Lung (tissue), 12 donors: ENCODE results near the gene C20orf141. TPM values are rescaled to one million over a fixed set of nuclear protein-coding genes. Genes with fewer than 3 reads are reported as not detected.

ENCODE experiments used
- ATAC-seq: fragments of 200-7000 bp; cut with Tn5 transposase; one replicate; pipeline ENCODE4 v1.9.1; 2020; ENCODE audit warnings: moderate number of reproducible peaks; ENCODE audit not compliant: insufficient read depth, low FRiP score
- DNase-seq, 3 donors: peaks; one replicate each; pipeline ENCODE4 v3.0.0-alpha.2; 2013 to 2017
- H3K27ac ChIP-seq, 2 donors: one replicate each; pipeline ENCODE4 v1.5.1; 2013; ENCODE audit warnings: mild to moderate bottlenecking in 2 of 2, moderate library complexity in 2 of 2, control low read depth in 1 of 2, inconsistent platforms in 1 of 2, low read depth in 1 of 2, low read length in 1 of 2
- H3K27me3 ChIP-seq, 3 donors: one replicate each; pipeline ENCODE4 v1.5.1; 2013; ENCODE audit warnings: low read length in 2 of 3; ENCODE audit not compliant: control insufficient read depth in 3 of 3, insufficient read depth in 3 of 3
- H3K36me3 ChIP-seq, 4 donors: one replicate each; pipeline ENCODE4 v1.5.1; 2013; ENCODE audit warnings: low read length in 4 of 4, mild to moderate bottlenecking in 1 of 4, moderate library complexity in 1 of 4; ENCODE audit not compliant: control insufficient read depth in 4 of 4, insufficient read depth in 4 of 4
- H3K4me1 ChIP-seq, 5 donors: one replicate each; pipeline ENCODE4 v1.5.1; 2013; ENCODE audit warnings: low read length in 5 of 5, mild to moderate bottlenecking in 2 of 5, moderate library complexity in 1 of 5; ENCODE audit not compliant: control insufficient read depth in 5 of 5, insufficient read depth in 5 of 5
- H3K4me3 ChIP-seq: one replicate; pipeline ENCODE4 v1.5.1; 2013; ENCODE audit warnings: mild to moderate bottlenecking, control low read depth, moderate library complexity
- H3K9ac ChIP-seq, 2 donors: one replicate each; pipeline ENCODE4 v1.5.1; 2013; ENCODE audit warnings: low read length in 2 of 2, control low read depth in 1 of 2; ENCODE audit not compliant: insufficient read depth in 1 of 2
- H3K9me3 ChIP-seq, 4 donors: one replicate each; pipeline ENCODE4 v1.5.1; 2013; ENCODE audit warnings: low read length in 3 of 4, mild to moderate bottlenecking in 1 of 4, moderate library complexity in 1 of 4; ENCODE audit not compliant: control insufficient read depth in 4 of 4, insufficient read depth in 3 of 4
- CTCF ChIP-seq: IDR thresholded peaks from 2 replicates; pipeline ENCODE4 v1.5.1; 2012; ENCODE audit warnings: mild to moderate bottlenecking; ENCODE audit errors: control extremely low read depth, extremely low read depth
- WGBS, 2 donors: extraction: QIAGEN DNeasy Blood & Tissue Kit; methylation state at CpG; one replicate each; pipeline ENCODE4 v1.1.7; 2013; 5-methylcytosine and 5-hydroxymethylcytosine counted together
- polyA plus RNA-seq, 2 donors: library from polyadenylated mRNA; stranded (reverse); fragments of 200-250 nt; gene quantifications; one replicate each; pipeline ENCODE4 v1.2.1, GENCODE V29; 2013
- total RNA-seq, 2 donors: library from RNA; depleted of rRNA in 1 of 2; stranded (reverse); fragments of >200 nt in 1 of 2; gene quantifications; one replicate each; pipeline ENCODE4 v1.2.1, GENCODE V29; 2014 to 2021
- donor health status: control.
- donor health status: control.
- donor health status: Bipolar disorder and iron deficiency.
- donor health status: healthy.
- donor health status: DM: yes; HTN: yes; CAD: no.

Gene C20orf141
- total and polyA plus RNA-seq, 4 donors, result not detected

- peaks cover 0 to 3% (median 0%) of the 10 kb centered on the region in 4 donors for H3K9me3 ChIP-seq
- ATAC-seq (no peak), DNase-seq (no peak)
- TF ChIP-seq CTCF, result no peak
- no peak overlapping the region for H3K27ac ChIP-seq
- no peak overlapping the region for H3K9ac ChIP-seq
- H3K4me3 ChIP-seq, result no peak overlapping the region
- H3K4me1 ChIP-seq, result peaks cover 0 to 13% (median 0%) of the 10 kb centered on the region in 5 donors
- no peaks in the 10 kb centered on the region for H3K36me3 ChIP-seq
- no peaks in the 10 kb centered on the region for H3K27me3 ChIP-seq
- WGBS, 2 donors, result 39 to 41% methylated on average over 12 of the region's 12 CpGs
Measured at GRCh38 chr20:2771631-2772080, 43.1 kb upstream of the C20orf141 start.

GRCh38 chr20:2773812-2774211 is 41.0 kb upstream of the C20orf141 start:
- 91 to 93% methylated on average over 9 of the region's 9 CpGs for WGBS, 2 donors

GRCh38 chr20:2775139-2775538 is 39.6 kb upstream of the C20orf141 start:
- TF ChIP-seq CTCF, result no peak
- H3K4me3 ChIP-seq, result no peak overlapping the region
- no peak for ATAC-seq
- H3K27me3 ChIP-seq, result peaks cover 0 to 2% (median 0%) of the 10 kb centered on the region in 3 donors
- peaks cover 0 to 3% (median 0%) of the 10 kb centered on the region in 4 donors for H3K9me3 ChIP-seq
- no peaks in the 10 kb centered on the region for H3K36me3 ChIP-seq
- H3K27ac ChIP-seq, result no peak overlapping the region
- 85 to 87% methylated on average over 3 of the region's 3 CpGs for WGBS, 2 donors
- DNase-seq, result no peak
- no peak overlapping the region for H3K9ac ChIP-seq
- no peaks in the 10 kb centered on the region for H3K4me1 ChIP-seq

More at GRCh38 chr20:2773812-2774211, 41.0 kb upstream of the C20orf141 start:
- Histone ChIP-seq H3K4me3 (no peak overlapping the region), H3K27me3 (no peaks in the 10 kb centered on the region), H3K9ac (no peak overlapping the region), H3K27ac (no peak overlapping the region), H3K9me3 (peaks cover 0 to 3% (median 0%) of the 10 kb centered on the region in 4 donors), H3K36me3 (no peaks in the 10 kb centered on the region), H3K4me1 (peaks cover 0 to 2% (median 0%) of the 10 kb centered on the region in 5 donors)
- no peak for ATAC-seq
- DNase-seq, result no peak
- no peak for TF ChIP-seq CTCF
